KMS-11 (cell line): ENCODE data around the gene VAC14.

ENCODE experiments used
- H2AFZ ChIP-seq: fragments of 200-600 bp; sonication (generic); 2 replicates; pipeline ENCODE4 v1.6.1; 2016; ENCODE audit warnings: antibody characterized with exemption, mixed run types, low read depth
- H3K27ac ChIP-seq: fragments of 200-600 bp; sonication (generic); 2 replicates; pipeline ENCODE4 v1.6.1; 2016; ENCODE audit warnings: mild to moderate bottlenecking, mixed run types
- H3K27me3 ChIP-seq: fragments of 200-600 bp; sonication (generic); 2 replicates; pipeline ENCODE4 v1.6.1; 2017; ENCODE audit warnings: mild to moderate bottlenecking, low read depth, mixed run types, moderate library complexity; ENCODE audit not compliant: insufficient read depth
- H3K36me3 ChIP-seq: fragments of 200-600 bp; sonication (generic); 2 replicates; pipeline ENCODE4 v1.6.1; 2017; ENCODE audit warnings: mild to moderate bottlenecking, mixed run types; ENCODE audit not compliant: insufficient read depth
- H3K4me1 ChIP-seq: fragments of 200-600 bp; sonication (generic); 2 replicates; pipeline ENCODE4 v1.6.1; 2016; ENCODE audit warnings: mild to moderate bottlenecking, low read depth, mixed run types; ENCODE audit not compliant: poor library complexity, severe bottlenecking
- H3K4me2 ChIP-seq: fragments of 200-600 bp; sonication (generic); 2 replicates; pipeline ENCODE4 v1.7.0; 2016; ENCODE audit warnings: mild to moderate bottlenecking, mixed run types
- H3K4me3 ChIP-seq: fragments of 200-600 bp; sonication (generic); IDR thresholded peaks from 2 replicates; pipeline ENCODE4 v1.6.1; 2017; ENCODE audit warnings: low read depth, low read length, mixed read lengths; ENCODE audit not compliant: insufficient read depth
- H3K79me2 ChIP-seq: fragments of 200-600 bp; sonication (generic); 2 replicates; pipeline ENCODE4 v1.6.1; 2016; ENCODE audit warnings: low read depth, mixed run types; ENCODE audit not compliant: insufficient read depth
- H3K9ac ChIP-seq: fragments of 200-600 bp; sonication (generic); 2 replicates; pipeline ENCODE4 v1.6.1; 2016; ENCODE audit warnings: mild to moderate bottlenecking, mixed run types
- H4K20me1 ChIP-seq: fragments of 200-600 bp; sonication (generic); 2 replicates; pipeline ENCODE4 v1.6.1; 2016; ENCODE audit warnings: mild to moderate bottlenecking, mixed run types; ENCODE audit not compliant: insufficient read depth
- CTCF ChIP-seq: fragments of 200-600 bp; sonication (generic); conservative IDR thresholded peaks from 2 replicates; pipeline ENCODE4 v1.6.1; 2017; ENCODE audit warnings: low read depth, mild to moderate bottlenecking, antibody characterized with exemption, low read length, moderate library complexity, mixed read lengths

Gene VAC14

DNA sequence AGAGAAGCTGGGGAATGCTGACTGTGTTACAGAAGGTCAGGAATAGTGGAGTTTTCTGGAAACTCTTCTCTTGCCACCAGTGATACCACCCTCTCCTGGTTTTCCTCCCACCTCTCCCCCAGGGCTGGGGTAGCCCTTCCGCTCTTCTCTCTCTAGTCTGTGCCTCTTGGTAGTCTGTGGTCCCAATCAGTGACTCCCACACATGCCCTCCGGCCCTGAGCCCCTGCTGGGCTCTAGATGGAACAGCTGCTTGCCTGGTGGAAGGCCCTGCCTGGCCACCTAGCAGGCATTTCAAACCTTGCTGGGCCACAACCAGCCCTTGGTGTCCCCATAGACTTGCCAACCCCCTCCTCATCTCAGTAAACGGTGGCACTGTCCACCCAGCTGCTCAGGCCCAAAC, 99.9 kb downstream of the VAC14 start:
- no peak for TF ChIP-seq CTCF
- Histone ChIP-seq H3K4me2 (no peak overlapping the region), H3K27me3 (no peaks in the 10 kb centered on the region), H3K4me3 (no peak overlapping the region), H3K9ac (no peak overlapping the region), H2AFZ (no peak overlapping the region), H3K27ac (no peak overlapping the region), H4K20me1 (no peaks in the 10 kb centered on the region), H3K36me3 (no peaks in the 10 kb centered on the region), H3K4me1 (peaks cover under 1% of the 10 kb centered on the region), H3K79me2 (no peaks in the 10 kb centered on the region)

GRCh38 chr16:70700101-70701020, 100.6 kb downstream of the VAC14 start:
- Histone ChIP-seq H3K27ac (no peak overlapping the region), H4K20me1 (no peaks in the 10 kb centered on the region), H3K79me2 (no peaks in the 10 kb centered on the region), H3K4me2 (no peak overlapping the region), H3K27me3 (no peaks in the 10 kb centered on the region), H2AFZ (no peak overlapping the region), H3K9ac (no peak overlapping the region), H3K4me3 (no peak overlapping the region), H3K4me1 (peaks cover 8% of the 10 kb centered on the region), H3K36me3 (no peaks in the 10 kb centered on the region)
- TF ChIP-seq CTCF = no peak

GRCh38 chr16:70699696-70700095, 101.3 kb downstream of the VAC14 start:
- peaks cover 9% of the 10 kb centered on the region for H3K4me1 ChIP-seq
- H3K79me2 ChIP-seq = no peaks in the 10 kb centered on the region
- no peaks in the 10 kb centered on the region for H3K27me3 ChIP-seq
- no peak overlapping the region for H3K9ac ChIP-seq
- H3K27ac ChIP-seq = no peak overlapping the region
- no peak overlapping the region for H3K4me2 ChIP-seq
- H4K20me1 ChIP-seq = no peaks in the 10 kb centered on the region
- no peaks in the 10 kb centered on the region for H3K36me3 ChIP-seq
- TF ChIP-seq CTCF = no peak
- H2AFZ ChIP-seq = no peak overlapping the region
- no peak overlapping the region for H3K4me3 ChIP-seq

DNA sequence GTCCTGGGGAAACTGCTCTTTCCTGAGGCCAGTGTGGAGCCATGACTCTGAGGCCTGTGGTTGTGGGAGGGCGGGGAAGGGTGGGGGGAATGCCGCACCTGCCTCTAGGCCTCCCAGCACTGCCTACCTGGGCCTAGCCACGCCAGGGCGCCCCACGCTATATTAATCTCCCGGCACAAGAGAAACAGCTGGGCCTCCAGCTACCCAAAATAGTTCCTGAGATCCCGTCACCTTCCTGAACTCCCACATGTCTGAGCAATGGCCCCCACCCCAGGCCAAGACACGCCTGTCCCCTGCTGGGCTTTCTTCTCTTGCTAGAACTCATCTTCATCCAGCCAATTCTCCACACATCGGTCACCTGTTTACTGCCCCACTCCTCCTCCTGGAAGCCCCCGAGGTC, 102.1 kb downstream of the VAC14 start:
- no peaks in the 10 kb centered on the region for H3K36me3 ChIP-seq
- H2AFZ ChIP-seq = no peak overlapping the region
- H3K27me3 ChIP-seq = no peaks in the 10 kb centered on the region
- no peak overlapping the region for H3K9ac ChIP-seq
- H3K4me3 ChIP-seq = no peak overlapping the region
- H3K27ac ChIP-seq = no peak overlapping the region
- H3K4me2 ChIP-seq = no peak overlapping the region
- TF ChIP-seq CTCF = no peak
- no peaks in the 10 kb centered on the region for H4K20me1 ChIP-seq
- H3K4me1 ChIP-seq = peaks cover 9% of the 10 kb centered on the region
- H3K79me2 ChIP-seq = no peaks in the 10 kb centered on the region
